ENCODE data around the gene ATRNL1. TPM values are rescaled to one million over a fixed set of nuclear protein-coding genes. Genes with fewer than 3 reads are reported as not detected.

Gene ATRNL1
- polyA plus RNA-seq, 1 of the 3 experiments (the other 2 are of a cell fraction), result 0.67 TPM

- 56% methylated on average over 4 of the region's 4 CpGs for WGBS (ENCODE audit: low lambda C conversion rate)
- H3K27me3 ChIP-seq (ENCODE audit: insufficient read depth), result no peaks in the 10 kb centered on the region
- CTCF ChIA-PET, result interaction anchor here (0.6 kb wide), 2 partner anchors 320 to 470 kb away, joined by 3 read pairs; no protein-coding TSS in a partner anchor
- H3F3A ChIP-seq (replicated peaks; ENCODE audit: insufficient read depth), result no peaks in the 10 kb centered on the region
- POLR2A ChIA-PET, result no interaction called here
- H3K4me3 ChIP-seq (ENCODE audit: low read depth in 2 of 2, low read length in 1 of 2), result no peak overlapping the region
- DNase-seq, result no peak
- H3K79me2 ChIP-seq (ENCODE audit: insufficient read depth), result no peaks in the 10 kb centered on the region
- TF ChIP-seq CTCF (IDR thresholded peaks at IDR 0.05), result no peak
- no peak for TF ChIP-seq SMC3 (IDR thresholded peaks at IDR 0.05; ENCODE audit: low read depth, low read length)
- no peak for TF ChIP-seq POLR2AphosphoS5 (IDR thresholded peaks at IDR 0.05; ENCODE audit: low read depth, low read length)
- no peak for TF ChIP-seq PBX3 (IDR thresholded peaks at IDR 0.05)
- no peak for TF ChIP-seq SIN3A (IDR thresholded peaks at IDR 0.05; ENCODE audit: borderline replicate concordance, low read depth, low read length)
- TF ChIP-seq CHD2 (IDR thresholded peaks at IDR 0.05; ENCODE audit: low read length, partially characterized antibody), result no peak
- no peak for TF ChIP-seq USF1 (IDR thresholded peaks at IDR 0.05; ENCODE audit: borderline replicate concordance, low read depth)
- TF ChIP-seq ELF1 (IDR thresholded peaks at IDR 0.05), result no peak
- TF ChIP-seq YY1 (IDR thresholded peaks at IDR 0.05; ENCODE audit: low read depth), result no peak
- no peak for TF ChIP-seq RFX5 (IDR thresholded peaks at IDR 0.05; ENCODE audit: low read length)
- TF ChIP-seq JUND (IDR thresholded peaks at IDR 0.05), result no peak
- H3K27ac ChIP-seq (ENCODE audit: low read depth in 2 of 2, low read length in 1 of 2), result no peak overlapping the region
- H3K9ac ChIP-seq, result no peak overlapping the region
- H3K9me2 ChIP-seq, result no peaks in the 10 kb centered on the region
- no peaks in the 10 kb centered on the region for H4K20me1 ChIP-seq (ENCODE audit: insufficient read depth)
- H3K4me1 ChIP-seq (ENCODE audit: control insufficient read depth in 1 of 2, insufficient read depth in 2 of 2, low read depth in 1 of 2, low read length in 1 of 2), result no peaks in the 10 kb centered on the region
- no peaks in the 10 kb centered on the region for H3K9me3 ChIP-seq
- no peaks in the 10 kb centered on the region for H3K36me3 ChIP-seq (replicated peaks in 1 of 2; ENCODE audit: control insufficient read depth in 1 of 2, insufficient read depth in 2 of 2, low read length in 1 of 2)
- no peak overlapping the region for H3K4me2 ChIP-seq
- H2AFZ ChIP-seq (ENCODE audit: low read depth), result no peak overlapping the region
These were observed 828.6 kb downstream of the ATRNL1 start for GRCh38 chr10:115921795-115922194.

- no peak overlapping the region for H3K4me3 ChIP-seq (ENCODE audit: low read depth in 2 of 2, low read length in 1 of 2)
- ChIA-PET POLR2A (no interaction called here), CTCF (no interaction called here)
- no peak overlapping the region for H3K4me2 ChIP-seq
- no peak for DNase-seq
- no peaks in the 10 kb centered on the region for H3K36me3 ChIP-seq (replicated peaks in 1 of 2; ENCODE audit: control insufficient read depth in 1 of 2, insufficient read depth in 2 of 2, low read length in 1 of 2)
- H2AFZ ChIP-seq (ENCODE audit: low read depth), result no peak overlapping the region
- H4K20me1 ChIP-seq (ENCODE audit: insufficient read depth), result no peaks in the 10 kb centered on the region
- H3K27ac ChIP-seq (ENCODE audit: low read depth in 2 of 2, low read length in 1 of 2), result no peak overlapping the region
- H3K9me2 ChIP-seq, result no peaks in the 10 kb centered on the region
- H3K79me2 ChIP-seq (ENCODE audit: insufficient read depth), result no peaks in the 10 kb centered on the region
- no peaks in the 10 kb centered on the region for H3K9me3 ChIP-seq
- H3K27me3 ChIP-seq (ENCODE audit: insufficient read depth), result no peaks in the 10 kb centered on the region
- 87% methylated on average over 2 of the region's 2 CpGs for WGBS (ENCODE audit: low lambda C conversion rate)
- H3F3A ChIP-seq (replicated peaks; ENCODE audit: insufficient read depth), result no peaks in the 10 kb centered on the region
- no peak overlapping the region for H3K9ac ChIP-seq
- peaks cover 0 to 2% of the 10 kb centered on the region in 2 experiments; a peak in 2 of 4 replicates for H3K4me1 ChIP-seq (ENCODE audit: control insufficient read depth in 1 of 2, insufficient read depth in 2 of 2, low read depth in 1 of 2, low read length in 1 of 2)
- no peak for TF ChIP-seq TEAD4 (IDR thresholded peaks at IDR 0.05; ENCODE audit: borderline replicate concordance, insufficient read depth)
- no peak for TF ChIP-seq TAF1 (IDR thresholded peaks at IDR 0.05; ENCODE audit: borderline replicate concordance, low read depth, low read length)
- TF ChIP-seq PBX3 (IDR thresholded peaks at IDR 0.05), result no peak
- no peak for TF ChIP-seq EP300 (IDR thresholded peaks at IDR 0.05; ENCODE audit: borderline replicate concordance in 1 of 2, low read depth in 1 of 2, low read length in 1 of 2)
- TF ChIP-seq MXI1 (IDR thresholded peaks at IDR 0.05; ENCODE audit: low read depth, low read length), result no peak
- no peak for TF ChIP-seq TCF12 (IDR thresholded peaks at IDR 0.05)
- no peak for TF ChIP-seq MEF2A (IDR thresholded peaks at IDR 0.05; ENCODE audit: borderline replicate concordance, low read depth)
- no peak for TF ChIP-seq RAD21 (IDR thresholded peaks at IDR 0.05; ENCODE audit: low read length)
- no peak for TF ChIP-seq YY1 (IDR thresholded peaks at IDR 0.05; ENCODE audit: low read depth)
- TF ChIP-seq FOSL2 (IDR thresholded peaks at IDR 0.05; ENCODE audit: borderline replicate concordance, low read depth), result no peak
- TF ChIP-seq POLR2AphosphoS5 (IDR thresholded peaks at IDR 0.05; ENCODE audit: low read depth, low read length), result no peak
- TF ChIP-seq JUND (IDR thresholded peaks at IDR 0.05), result no peak
- no peak for TF ChIP-seq RFX5 (IDR thresholded peaks at IDR 0.05; ENCODE audit: low read length)
- no peak for TF ChIP-seq SMC3 (IDR thresholded peaks at IDR 0.05; ENCODE audit: low read depth, low read length)
- no peak for TF ChIP-seq EZH2phosphoT487 (IDR thresholded peaks at IDR 0.05; ENCODE audit: borderline replicate concordance, low read depth)
These were observed 838.1 kb downstream of the ATRNL1 start for GRCh38 chr10:115931309-115931708.
